Hepatocyte (in vitro differentiated cells): Measurements from ENCODE around the gene GRK6.

ENCODE experiments used
- CTCF ChIP-seq: fragments of 200-600 bp; sonication (generic); IDR thresholded peaks from 2 replicates; pipeline ENCODE4 v1.5.1; 2016; ENCODE audit warnings: antibody characterized with exemption, mild to moderate bottlenecking; ENCODE audit not compliant: poor library complexity
- EZH2 ChIP-seq: fragments of 200-600 bp; sonication (generic); IDR thresholded peaks from 2 replicates; pipeline ENCODE4 v1.6.1; 2016; ENCODE audit warnings: antibody characterized with exemption, mild to moderate bottlenecking, borderline replicate concordance
- EZH2phosphoT487 ChIP-seq: fragments of 200-600 bp; sonication (generic); IDR thresholded peaks from one replicate; pipeline ENCODE4 v1.6.1; 2018; ENCODE audit warnings: antibody characterized with exemption, mild to moderate bottlenecking, low read depth, moderate library complexity; ENCODE audit not compliant: unreplicated experiment, severe bottlenecking

- TF ChIP-seq EZH2phosphoT487 (no peak), CTCF (no peak), EZH2 (no peak)
These were observed 57.8 kb downstream of the GRK6 start for GRCh38 chr5:177483994-177484901.
